HG03196 (cell line): ENCODE data around the gene MRPL11.

Experiments used
- ATAC-seq: cut with Tn5 transposase; IDR thresholded peaks from one replicate; pipeline ENCODE4 v1.9.1; 2021; ENCODE audit not compliant: unreplicated experiment

MRPL11 gene

GRCh38 chr11:66438504-66439466 is at the start of gene MRPL11:
Gene MRPL11, minus strand, starts transcription at chr11:66438848. Its CDS starts 94 bp downstream, at chr11:66438754.
- ATAC-seq = peak; percentile 92

- ATAC-seq = no peak
These were observed 46.2 kb upstream of the MRPL11 start for GRCh38 chr11:66484806-66485380.

GRCh38 chr11:66480117-66480938 is 41.7 kb upstream of the MRPL11 start, which contains the start of gene DPP3:
Gene DPP3, plus strand, starts transcription at chr11:66480434. Its CDS starts 1,767 bp downstream, at chr11:66482201.
- ATAC-seq = peak; percentile 71

GRCh38 chr11:66479394-66480116 is 40.9 kb upstream of the MRPL11 start:
- no peak for ATAC-seq

GRCh38 chr11:66478729-66479393 is 40.2 kb upstream of the MRPL11 start:
- ATAC-seq = no peak

GRCh38 chr11:66477263-66478201 is 38.9 kb upstream of the MRPL11 start:
- no peak for ATAC-seq

- no peak for ATAC-seq
These were observed 38.2 kb upstream of the MRPL11 start for GRCh38 chr11:66476841-66477251.

GRCh38 chr11:66476173-66476840 is 37.7 kb upstream of the MRPL11 start:
- no peak for ATAC-seq

- no peak for ATAC-seq
These were observed 36.9 kb upstream of the MRPL11 start for GRCh38 chr11:66475349-66476172.

- ATAC-seq = no peak
These were observed 35.2 kb upstream of the MRPL11 start for GRCh38 chr11:66473608-66474515.

- no peak for ATAC-seq
These were observed 34.5 kb upstream of the MRPL11 start for GRCh38 chr11:66473167-66473566.

- ATAC-seq = no peak
These were observed 33.4 kb upstream of the MRPL11 start for GRCh38 chr11:66472054-66472453.

- ATAC-seq = no peak
These were observed 32.5 kb upstream of the MRPL11 start for GRCh38 chr11:66471142-66471541.

- ATAC-seq = no peak
These were observed 31.4 kb upstream of the MRPL11 start for GRCh38 chr11:66470015-66470414.

- no peak for ATAC-seq
These were observed 30.8 kb upstream of the MRPL11 start for GRCh38 chr11:66469441-66469840.

GRCh38 chr11:66468691-66469090 is 30.0 kb upstream of the MRPL11 start:
- no peak for ATAC-seq

- ATAC-seq = no peak
These were observed 29.1 kb upstream of the MRPL11 start for GRCh38 chr11:66467756-66468155.
